Activated CD4-positive, alpha-beta memory T cell treated with anti-CD3 and anti-CD28 coated beads, Interleukin-2, amount 10 ng/mL, durations not matched to agents 7 days and 5 days (primary cell): ENCODE data around the gene VEGFA. TPM values are rescaled to one million over a fixed set of nuclear protein-coding genes. Genes with fewer than 3 reads are reported as not detected.

Source experiments
- CTCF ChIA-PET: fragments of 350-600 bp; sonication (Branson Sonifier 250); formaldehyde crosslinking; loops from one replicate; lab custom pipeline; 2021; ENCODE audit warnings: antibody characterized with exemption, inconsistent platforms; lab: Charles Lee
- POLR2A ChIA-PET: fragments of 350-600 bp; sonication (Branson Sonifier 250); formaldehyde crosslinking; loops from one replicate; lab custom pipeline; 2021; ENCODE audit warnings: antibody characterized with exemption; lab: Charles Lee
- DNase-seq: peaks from one replicate; pipeline ENCODE4 v3.0.0-alpha.2; 2020
- H3K27ac Mint-ChIP-seq: one replicate; pipeline ENCODE4 v1.8.0; 2021; ENCODE audit warnings: mild to moderate bottlenecking, mixed read lengths
- H3K27me3 Mint-ChIP-seq: one replicate; pipeline ENCODE4 v1.8.0; 2021; ENCODE audit warnings: mixed read lengths
- H3K36me3 Mint-ChIP-seq: one replicate; pipeline ENCODE4 v1.8.0; 2021; ENCODE audit warnings: low read depth, mixed read lengths
- H3K4me1 Mint-ChIP-seq: one replicate; pipeline ENCODE4 v1.8.0; 2021; ENCODE audit warnings: mixed read lengths
- H3K4me3 Mint-ChIP-seq: one replicate; pipeline ENCODE4 v1.8.0; 2021; ENCODE audit warnings: mild to moderate bottlenecking, mixed read lengths
- H3K9me3 Mint-ChIP-seq: one replicate; pipeline ENCODE4 v1.8.0; 2021; ENCODE audit warnings: mixed read lengths
- total RNA-seq, 2 experiments: library from RNA; stranded (reverse); gene quantifications; one replicate each; pipeline ENCODE4 v1.2.3, GENCODE V29; 2021

Gene VEGFA
- total RNA-seq, 2 experiments from 2014 or later: 48.1 to 49.5 TPM

DNA sequence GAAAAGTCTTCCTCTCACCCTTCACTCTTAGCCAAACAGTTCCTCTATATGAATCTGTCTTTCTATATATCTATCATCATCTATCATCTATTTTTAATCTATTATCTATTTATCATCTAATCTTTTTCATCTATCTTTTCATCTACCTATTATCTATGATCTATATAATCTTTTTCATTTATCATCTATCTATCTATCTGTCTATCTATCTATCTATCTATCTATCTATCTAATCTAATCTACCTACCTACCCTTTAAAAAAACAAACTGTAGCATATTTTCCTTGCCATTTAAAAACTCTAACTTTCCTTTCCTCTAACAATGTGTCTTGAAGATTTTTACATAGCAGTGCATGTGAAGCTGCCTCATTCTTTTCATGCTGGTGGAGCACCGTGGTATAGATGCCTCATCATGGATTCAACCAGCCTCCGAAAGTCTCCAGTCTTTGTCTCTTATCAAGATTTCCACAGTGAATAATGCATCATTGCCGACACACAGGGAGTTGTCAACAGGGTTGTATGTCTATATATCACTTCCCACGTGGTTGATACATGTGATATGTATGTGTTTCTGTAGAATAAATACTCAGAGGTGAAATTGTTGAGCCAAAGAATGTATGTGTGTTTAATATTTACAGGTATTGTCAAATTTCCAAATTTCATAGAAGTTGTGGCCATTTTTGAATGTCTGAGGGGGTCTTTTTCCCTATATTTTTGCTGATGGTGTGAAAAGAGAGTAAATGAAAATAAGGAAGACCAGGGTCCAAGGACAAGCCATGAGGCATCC lies 51.3 kb downstream of the VEGFA start:
- CTCF ChIA-PET: interaction anchor here (0.7 kb wide), 1 partner anchor 17 kb away, joined by 4 read pairs; no protein-coding TSS in a partner anchor
- Mint-ChIP-seq H3K4me3 (no peak overlapping the region), H3K4me1 (no peaks in the 10 kb centered on the region), H3K27me3 (peaks cover 24% of the 10 kb centered on the region), H3K36me3 (no peaks in the 10 kb centered on the region), H3K27ac (no peak overlapping the region), H3K9me3 (no peaks in the 10 kb centered on the region)
- POLR2A ChIA-PET: no interaction called here
- no peak for DNase-seq

DNA sequence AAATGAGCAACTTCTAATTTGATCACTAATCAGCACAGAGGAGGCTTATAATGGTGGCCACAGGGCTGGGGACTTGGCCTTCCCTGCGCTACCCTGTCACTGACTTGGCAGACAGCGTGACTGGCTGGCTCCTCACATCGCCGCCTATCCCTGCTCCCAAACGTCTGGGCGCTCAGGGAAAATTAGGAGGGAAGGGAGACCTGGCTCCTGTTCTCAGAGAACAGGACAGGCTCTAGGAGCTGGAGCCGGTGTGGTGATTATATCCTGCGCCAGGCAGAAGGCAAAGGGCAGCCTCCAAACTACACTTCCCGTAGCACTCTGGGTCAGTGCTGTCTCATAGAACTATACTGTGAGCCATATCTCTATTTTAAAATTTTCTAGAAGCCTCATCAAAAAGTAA lies 53.4 kb downstream of the VEGFA start:
- CTCF ChIA-PET: no interaction called here
- Mint-ChIP-seq H3K36me3 (no peaks in the 10 kb centered on the region), H3K4me3 (no peak overlapping the region), H3K27ac (no peak overlapping the region), H3K4me1 (no peaks in the 10 kb centered on the region), H3K9me3 (no peaks in the 10 kb centered on the region), H3K27me3 (peaks cover 22% of the 10 kb centered on the region)
- DNase-seq: no peak
- POLR2A ChIA-PET: no interaction called here

GRCh38 chr6:43823879-43824702 lies 54.1 kb downstream of the VEGFA start:
- DNase-seq: no peak
- CTCF ChIA-PET: interaction anchor here (1.1 kb wide), 1 partner anchor 49 kb away, joined by 3 read pairs; no protein-coding TSS in a partner anchor
- no peak overlapping the region for H3K4me3 Mint-ChIP-seq

DNA sequence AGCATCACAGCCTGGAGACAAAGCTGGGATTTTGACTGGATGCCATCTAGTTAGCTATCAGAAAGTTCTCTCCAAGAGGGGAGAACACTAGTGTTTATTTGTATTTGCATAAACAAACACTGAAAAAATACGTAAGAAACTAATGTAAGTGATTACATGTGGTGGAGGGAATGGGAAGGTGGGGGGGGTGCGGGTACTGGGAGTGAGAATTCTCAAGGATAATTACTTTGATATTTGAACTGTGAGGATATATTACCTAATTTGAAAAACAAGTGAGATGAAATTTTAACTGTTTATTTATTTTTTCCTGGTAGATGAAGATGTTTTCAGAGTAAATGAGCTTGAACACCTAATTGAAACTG lies 54.7 kb downstream of the VEGFA start:
- Mint-ChIP-seq H3K4me1 (no peaks in the 10 kb centered on the region), H3K4me3 (no peak overlapping the region), H3K27me3 (peaks cover 25% of the 10 kb centered on the region), H3K27ac (no peak overlapping the region), H3K9me3 (no peaks in the 10 kb centered on the region), H3K36me3 (no peaks in the 10 kb centered on the region)
- DNase-seq: no peak
- ChIA-PET CTCF (interaction anchor here (1.1 kb wide), 1 partner anchor 50 kb away, joined by 3 read pairs; no protein-coding TSS in a partner anchor), POLR2A (no interaction called here)

More at GRCh38 chr6:43823879-43824702, 54.1 kb downstream of the VEGFA start:
- Mint-ChIP-seq H3K27ac (no peak overlapping the region), H3K36me3 (no peaks in the 10 kb centered on the region), H3K4me1 (no peaks in the 10 kb centered on the region), H3K9me3 (no peaks in the 10 kb centered on the region), H3K27me3 (peaks cover 24% of the 10 kb centered on the region)
- POLR2A ChIA-PET: no interaction called here

GRCh38 chr6:43825187-43826115 lies 55.4 kb downstream of the VEGFA start:
- ChIA-PET POLR2A (no interaction called here), CTCF (interaction anchor here (1.1 kb wide), 1 partner anchor 51 kb away, joined by 3 read pairs; no protein-coding TSS in a partner anchor)
- H3K4me3 Mint-ChIP-seq: no peak overlapping the region

GRCh38 chr6:43826730-43827129 lies 56.7 kb downstream of the VEGFA start:
- no peaks in the 10 kb centered on the region for H3K4me1 Mint-ChIP-seq

More at GRCh38 chr6:43825187-43826115, 55.4 kb downstream of the VEGFA start:
- H3K27me3 Mint-ChIP-seq: peaks cover 21% of the 10 kb centered on the region
- no peaks in the 10 kb centered on the region for H3K36me3 Mint-ChIP-seq
- H3K27ac Mint-ChIP-seq: no peak overlapping the region
- H3K9me3 Mint-ChIP-seq: no peaks in the 10 kb centered on the region
- H3K4me1 Mint-ChIP-seq: no peaks in the 10 kb centered on the region
- DNase-seq: no peak

GRCh38 chr6:43827898-43828297 lies 57.9 kb downstream of the VEGFA start:
- H3K4me1 Mint-ChIP-seq: no peaks in the 10 kb centered on the region
- POLR2A ChIA-PET: no interaction called here
- no peaks in the 10 kb centered on the region for H3K9me3 Mint-ChIP-seq
- H3K27me3 Mint-ChIP-seq: peaks cover 12% of the 10 kb centered on the region
- CTCF ChIA-PET: no interaction called here
- H3K27ac Mint-ChIP-seq: no peak overlapping the region
- H3K4me3 Mint-ChIP-seq: no peak overlapping the region
- no peak for DNase-seq
- no peaks in the 10 kb centered on the region for H3K36me3 Mint-ChIP-seq

More at GRCh38 chr6:43826730-43827129, 56.7 kb downstream of the VEGFA start:
- Mint-ChIP-seq H3K27me3 (peaks cover 19% of the 10 kb centered on the region), H3K36me3 (no peaks in the 10 kb centered on the region), H3K9me3 (no peaks in the 10 kb centered on the region), H3K4me3 (no peak overlapping the region), H3K27ac (no peak overlapping the region)
- DNase-seq: no peak
- ChIA-PET POLR2A (no interaction called here), CTCF (no interaction called here)

GRCh38 chr6:43828711-43829110 lies 58.7 kb downstream of the VEGFA start:
- Mint-ChIP-seq H3K9me3 (no peaks in the 10 kb centered on the region), H3K4me1 (no peaks in the 10 kb centered on the region), H3K36me3 (no peaks in the 10 kb centered on the region), H3K4me3 (no peak overlapping the region), H3K27ac (no peak overlapping the region), H3K27me3 (peaks cover 11% of the 10 kb centered on the region)
- no peak for DNase-seq
- ChIA-PET CTCF (interaction anchor here (0.6 kb wide), 1 partner anchor 55 kb away, joined by 3 read pairs; no protein-coding TSS in a partner anchor), POLR2A (no interaction called here)

DNA sequence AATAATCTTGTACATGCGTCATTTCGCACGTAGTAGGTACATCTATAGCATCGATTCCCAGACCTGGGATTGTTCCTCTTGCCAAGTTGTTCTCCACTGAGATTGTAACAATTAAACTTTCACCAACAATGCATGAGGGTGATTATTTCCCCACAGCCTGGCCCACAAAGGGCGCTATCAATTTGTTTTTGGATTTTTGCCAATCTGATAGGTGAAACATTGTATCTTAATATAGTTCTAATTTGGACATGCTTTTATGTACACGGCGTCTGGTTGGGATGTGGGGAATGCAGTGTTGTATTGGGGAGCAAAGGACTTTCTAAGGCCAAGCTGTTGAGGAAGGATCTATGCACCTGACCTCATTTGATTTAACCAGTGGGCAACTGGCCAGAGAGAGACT lies 59.5 kb downstream of the VEGFA start:
- CTCF ChIA-PET: no interaction called here
- POLR2A ChIA-PET: no interaction called here

GRCh38 chr6:43830775-43831174 lies 60.8 kb downstream of the VEGFA start:
- CTCF ChIA-PET: no interaction called here
- no peak for DNase-seq
- Mint-ChIP-seq H3K27me3 (peaks cover 7% of the 10 kb centered on the region), H3K4me3 (no peak overlapping the region), H3K4me1 (no peaks in the 10 kb centered on the region), H3K27ac (no peak overlapping the region), H3K9me3 (no peaks in the 10 kb centered on the region), H3K36me3 (no peaks in the 10 kb centered on the region)
- POLR2A ChIA-PET: no interaction called here

More for the DNA sequence above, 59.5 kb downstream of the VEGFA start:
- no peaks in the 10 kb centered on the region for H3K36me3 Mint-ChIP-seq
- no peaks in the 10 kb centered on the region for H3K4me1 Mint-ChIP-seq
- peaks cover 9% of the 10 kb centered on the region for H3K27me3 Mint-ChIP-seq
- H3K27ac Mint-ChIP-seq: no peak overlapping the region
- no peak for DNase-seq
- H3K9me3 Mint-ChIP-seq: no peaks in the 10 kb centered on the region
- H3K4me3 Mint-ChIP-seq: no peak overlapping the region

DNA sequence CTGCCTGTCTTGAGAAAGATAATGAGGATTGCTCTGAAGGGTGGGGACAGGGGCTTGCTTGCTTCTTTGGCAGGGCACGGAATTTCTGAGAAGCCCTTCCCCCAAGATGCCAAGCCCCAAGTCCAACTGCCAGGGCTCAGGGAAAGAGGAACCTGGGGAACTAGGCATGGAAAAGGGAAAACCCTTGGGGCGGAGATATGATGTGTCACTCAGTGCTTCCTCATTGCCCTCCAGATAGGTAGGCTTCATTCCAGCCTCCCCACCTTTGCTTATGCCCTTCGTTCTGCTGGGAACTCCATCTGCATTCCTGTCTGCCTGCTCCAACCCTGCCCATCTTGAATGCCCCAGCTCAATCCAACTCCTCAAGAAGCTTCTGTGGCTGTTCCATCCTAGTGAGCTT lies 61.2 kb downstream of the VEGFA start:
- DNase-seq: no peak
- ChIA-PET CTCF (no interaction called here), POLR2A (no interaction called here)
- Mint-ChIP-seq H3K27me3 (peaks cover 7% of the 10 kb centered on the region), H3K27ac (no peak overlapping the region), H3K4me3 (no peak overlapping the region), H3K36me3 (no peaks in the 10 kb centered on the region), H3K9me3 (no peaks in the 10 kb centered on the region), H3K4me1 (no peaks in the 10 kb centered on the region)

- Mint-ChIP-seq H3K4me3 (no peak overlapping the region), H3K36me3 (no peaks in the 10 kb centered on the region), H3K9me3 (no peaks in the 10 kb centered on the region), H3K27ac (no peak overlapping the region), H3K4me1 (no peaks in the 10 kb centered on the region), H3K27me3 (peaks cover 7% of the 10 kb centered on the region)
- no peak for DNase-seq
- ChIA-PET POLR2A (no interaction called here), CTCF (interaction anchor here (1.4 kb wide), 1 partner anchor 59 kb away, joined by 4 read pairs; no protein-coding TSS in a partner anchor)
Measured at GRCh38 chr6:43833223-43833995, 63.4 kb downstream of the VEGFA start.
